Coronary artery (tissue), 2 donors: ENCODE data around the gene TRIOBP.
A peak's percentile ranks its signal among the peaks of the same experiment; 100 is the strongest.

ENCODE experiments used
- DNase-seq: peaks from one replicate; pipeline ENCODE4 v3.0.0-alpha.2; 2017; ENCODE audit warnings: low spot score
- H3K27ac ChIP-seq, 2 donors: fragments of 200-600 bp; sonication (generic); one replicate each; pipeline ENCODE4 v1.5.1; 2016 to 2019
- H3K4me3 ChIP-seq: fragments of 200-600 bp; sonication (generic); 2 replicates; pipeline ENCODE4 v1.5.1; 2016; ENCODE audit warnings: mild to moderate bottlenecking, moderate library complexity
- TF ChIP-seq, protein P1 (sequence below): fragments of 200-600 bp; sonication (generic); IDR thresholded peaks from one replicate; pipeline ENCODE4 v1.5.1; 2019; ENCODE audit warnings: antibody characterized with exemption

The TRIOBP gene

GRCh38 chr22:37748659-37749058 is 51.8 kb downstream of the TRIOBP start:
- DNase-seq, result no peak
- TF ChIP-seq, protein P1, sequence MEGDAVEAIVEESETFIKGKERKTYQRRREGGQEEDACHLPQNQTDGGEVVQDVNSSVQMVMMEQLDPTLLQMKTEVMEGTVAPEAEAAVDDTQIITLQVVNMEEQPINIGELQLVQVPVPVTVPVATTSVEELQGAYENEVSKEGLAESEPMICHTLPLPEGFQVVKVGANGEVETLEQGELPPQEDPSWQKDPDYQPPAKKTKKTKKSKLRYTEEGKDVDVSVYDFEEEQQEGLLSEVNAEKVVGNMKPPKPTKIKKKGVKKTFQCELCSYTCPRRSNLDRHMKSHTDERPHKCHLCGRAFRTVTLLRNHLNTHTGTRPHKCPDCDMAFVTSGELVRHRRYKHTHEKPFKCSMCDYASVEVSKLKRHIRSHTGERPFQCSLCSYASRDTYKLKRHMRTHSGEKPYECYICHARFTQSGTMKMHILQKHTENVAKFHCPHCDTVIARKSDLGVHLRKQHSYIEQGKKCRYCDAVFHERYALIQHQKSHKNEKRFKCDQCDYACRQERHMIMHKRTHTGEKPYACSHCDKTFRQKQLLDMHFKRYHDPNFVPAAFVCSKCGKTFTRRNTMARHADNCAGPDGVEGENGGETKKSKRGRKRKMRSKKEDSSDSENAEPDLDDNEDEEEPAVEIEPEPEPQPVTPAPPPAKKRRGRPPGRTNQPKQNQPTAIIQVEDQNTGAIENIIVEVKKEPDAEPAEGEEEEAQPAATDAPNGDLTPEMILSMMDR, result no peak
- no peak overlapping the region for H3K4me3 ChIP-seq
- H3K27ac ChIP-seq, result peak overlapping the region in 1 of 2 donors; percentile 46

GRCh38 chr22:37749226-37749625 is 52.4 kb downstream of the TRIOBP start:
- no peak for DNase-seq
- H3K27ac ChIP-seq, result peak overlapping the region; percentile 46 to 79
- TF ChIP-seq, protein P1, result no peak
- no peak overlapping the region for H3K4me3 ChIP-seq

DNA sequence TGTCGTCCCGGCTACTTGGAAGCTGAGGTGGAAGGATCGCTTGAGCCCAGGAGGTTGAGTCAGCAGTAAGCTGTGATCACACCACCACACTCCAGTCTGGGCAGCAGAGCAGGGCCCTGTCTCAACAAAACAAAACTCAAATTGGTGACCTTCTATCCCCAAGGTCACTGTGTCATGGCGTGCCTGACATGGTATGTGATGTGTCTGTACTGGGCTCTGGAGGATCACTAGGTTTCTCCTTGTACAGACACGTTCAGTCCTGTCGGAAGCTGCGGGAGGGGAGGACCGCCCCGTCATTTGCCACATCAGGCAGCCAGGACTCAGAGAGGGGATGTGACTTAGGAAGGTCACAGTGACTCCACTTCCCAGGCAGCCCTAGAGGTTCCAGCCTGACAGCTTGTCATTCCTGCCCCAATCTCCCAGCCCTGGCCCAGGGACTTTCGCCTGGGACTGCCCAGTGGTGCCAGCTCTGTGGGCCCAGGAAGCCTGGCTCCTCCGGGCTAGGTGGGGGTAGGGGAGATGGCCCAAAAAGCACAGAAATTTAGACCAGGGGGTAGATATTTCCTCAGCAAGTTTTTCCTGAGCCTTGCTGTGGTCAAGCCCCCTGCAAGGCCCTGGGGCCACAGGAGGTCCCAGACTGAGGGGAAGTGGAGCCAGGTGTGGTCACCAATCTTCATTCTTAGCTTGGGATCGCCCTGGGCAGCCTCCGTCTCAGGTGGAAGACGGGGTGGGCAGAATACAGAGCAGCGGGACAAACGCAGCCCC is 53.2 kb downstream of the TRIOBP start:
- Histone ChIP-seq H3K27ac (peak overlapping the region; percentile 79 to 94), H3K4me3 (peak overlapping the region; percentile 21)
- TF ChIP-seq, protein P1, result no peak
- no peak for DNase-seq

- TF ChIP-seq, protein P1, result no peak
- Histone ChIP-seq H3K4me3 (peak overlapping the region; percentile 52), H3K27ac (peak overlapping the region; percentile 79 to 94)
- no peak for DNase-seq
Measured at GRCh38 chr22:37750596-37751162, 53.8 kb downstream of the TRIOBP start.

- TF ChIP-seq, protein P1, result no peak
- Histone ChIP-seq H3K27ac (peak overlapping the region; percentile 79 to 94), H3K4me3 (peak overlapping the region; percentile 52)
- no peak for DNase-seq
Measured at GRCh38 chr22:37751449-37752188, 54.8 kb downstream of the TRIOBP start.

DNA sequence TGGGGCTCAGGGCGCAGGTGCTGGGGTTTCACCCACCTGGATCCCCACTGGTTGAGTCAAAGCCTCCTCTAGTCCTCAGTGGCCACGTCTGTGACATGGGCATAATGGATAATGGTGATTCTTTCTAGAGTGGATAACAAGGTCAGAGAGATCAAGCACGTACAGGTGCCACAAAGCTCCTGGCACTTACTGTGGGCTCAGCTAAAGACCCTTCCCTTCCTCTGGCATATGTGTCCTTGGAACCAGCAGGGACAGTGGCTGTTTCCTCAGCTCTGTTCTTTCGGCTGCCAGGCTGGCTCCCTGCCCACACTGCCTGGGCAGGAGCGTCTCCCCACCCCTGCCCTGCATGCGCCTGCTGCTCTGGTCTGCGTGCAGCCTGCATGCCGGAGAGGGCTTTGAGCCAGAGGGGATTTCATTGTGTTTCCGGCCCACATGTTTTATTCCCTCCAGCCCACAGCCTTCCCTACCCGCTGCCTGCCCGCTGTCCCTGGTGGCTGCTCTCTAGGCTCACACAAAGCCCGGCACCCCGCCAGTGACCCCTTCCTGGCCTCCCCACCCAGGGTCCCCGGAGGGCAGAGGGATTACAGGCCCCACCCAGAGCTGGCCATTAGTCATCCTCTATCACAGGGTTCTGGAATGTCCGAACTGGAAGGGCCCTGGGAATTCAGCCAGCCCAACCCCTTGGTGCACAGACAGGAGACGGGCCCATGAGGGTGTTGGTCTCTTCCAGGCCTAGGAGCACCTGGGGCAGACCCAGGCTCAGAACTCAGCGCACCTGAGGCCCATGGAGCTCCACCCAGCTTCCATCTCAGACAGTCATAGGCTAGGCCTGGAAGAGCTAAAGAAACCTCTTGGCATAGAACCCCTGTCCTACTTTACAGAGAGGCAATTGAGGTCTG is 55.6 kb downstream of the TRIOBP start:
- TF ChIP-seq, protein P1, result no peak
- peak overlapping the region; percentile 52 for H3K4me3 ChIP-seq
- peak; percentile 95 for DNase-seq
- H3K27ac ChIP-seq, result peak overlapping the region; percentile 79 to 94
